Measurements from ENCODE around the gene TMEM205. TPM values are rescaled to one million over a fixed set of nuclear protein-coding genes. Genes with fewer than 3 reads are reported as not detected.

TMEM205 gene
- total and polyA plus RNA-seq, 2 experiments from 2014 or later: 123 to 293 TPM

GRCh38 chr19:11306337-11306736 lies 39.7 kb downstream of the TMEM205 start:
- Histone ChIP-seq H3F3A (replicated peaks; ENCODE audit: low read depth) (no peaks in the 10 kb centered on the region), H3K4me1 (ENCODE audit: insufficient read depth) (no peaks in the 10 kb centered on the region), H3K27me3 (ENCODE audit: insufficient read depth) (no peaks in the 10 kb centered on the region), H3K9me2 (ENCODE audit: insufficient read depth) (no peaks in the 10 kb centered on the region), H3K4me2 (no peak overlapping the region), H3K4me3 (no peak overlapping the region), H3K36me3 (ENCODE audit: insufficient read depth) (no peaks in the 10 kb centered on the region), H4K20me1 (replicated peaks; ENCODE audit: insufficient read depth) (no peaks in the 10 kb centered on the region), H3K27ac (ENCODE audit: low read depth) (no peak overlapping the region), H2AFZ (no peak overlapping the region), H3K79me2 (replicated peaks; ENCODE audit: insufficient read depth) (no peaks in the 10 kb centered on the region)
- Mint-ChIP-seq H3K4me3 (no peak overlapping the region), H3K27ac (no peak overlapping the region), H3K9me3 (peaks cover 2% of the 10 kb centered on the region; the same call in 2 of the 3 replicates), H3K4me1 (no peaks in the 10 kb centered on the region), H3K27me3 (ENCODE audit: insufficient read depth, low read depth, poor library complexity) (peaks cover 8% of the 10 kb centered on the region), H3K36me3 (ENCODE audit: low read depth) (no peaks in the 10 kb centered on the region)
- no peak for TF ChIP-seq ZNF331 (CRISPR knock-in tag; IDR thresholded peaks at IDR 0.05; ENCODE audit: low read depth)
- TF ChIP-seq ETS1 (IDR thresholded peaks at IDR 0.05): no peak
- TF ChIP-seq REST (IDR thresholded peaks at IDR 0.05; ENCODE audit: unreplicated experiment): no peak
- TF ChIP-seq JUNB (IDR thresholded peaks at IDR 0.05; ENCODE audit: unreplicated experiment): no peak
- TF ChIP-seq POLR2AphosphoS5 (IDR thresholded peaks at IDR 0.05; ENCODE audit: low read depth): no peak
- no peak for TF ChIP-seq CREB1 (CRISPR knock-in tag; IDR thresholded peaks at IDR 0.05; ENCODE audit: low read depth)
- no peak for TF ChIP-seq NANOG (IDR thresholded peaks at IDR 0.05; ENCODE audit: borderline replicate concordance)
- TF ChIP-seq EZH2 (IDR thresholded peaks at IDR 0.05; ENCODE audit: low read depth, unreplicated experiment): no peak
- TF ChIP-seq, protein P1, sequence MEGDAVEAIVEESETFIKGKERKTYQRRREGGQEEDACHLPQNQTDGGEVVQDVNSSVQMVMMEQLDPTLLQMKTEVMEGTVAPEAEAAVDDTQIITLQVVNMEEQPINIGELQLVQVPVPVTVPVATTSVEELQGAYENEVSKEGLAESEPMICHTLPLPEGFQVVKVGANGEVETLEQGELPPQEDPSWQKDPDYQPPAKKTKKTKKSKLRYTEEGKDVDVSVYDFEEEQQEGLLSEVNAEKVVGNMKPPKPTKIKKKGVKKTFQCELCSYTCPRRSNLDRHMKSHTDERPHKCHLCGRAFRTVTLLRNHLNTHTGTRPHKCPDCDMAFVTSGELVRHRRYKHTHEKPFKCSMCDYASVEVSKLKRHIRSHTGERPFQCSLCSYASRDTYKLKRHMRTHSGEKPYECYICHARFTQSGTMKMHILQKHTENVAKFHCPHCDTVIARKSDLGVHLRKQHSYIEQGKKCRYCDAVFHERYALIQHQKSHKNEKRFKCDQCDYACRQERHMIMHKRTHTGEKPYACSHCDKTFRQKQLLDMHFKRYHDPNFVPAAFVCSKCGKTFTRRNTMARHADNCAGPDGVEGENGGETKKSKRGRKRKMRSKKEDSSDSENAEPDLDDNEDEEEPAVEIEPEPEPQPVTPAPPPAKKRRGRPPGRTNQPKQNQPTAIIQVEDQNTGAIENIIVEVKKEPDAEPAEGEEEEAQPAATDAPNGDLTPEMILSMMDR (conservative IDR thresholded peaks at IDR 0.05; ENCODE audit: low read depth in 2 of 2): no peak
- TF ChIP-seq STAT1 (IDR thresholded peaks at IDR 0.05; ENCODE audit: unreplicated experiment): no peak
- no peak for TF ChIP-seq EZH2phosphoT487 (IDR thresholded peaks at IDR 0.05; ENCODE audit: unreplicated experiment)
- TF ChIP-seq ZNF114 (CRISPR knock-in tag; IDR thresholded peaks at IDR 0.05): no peak
- DNase-seq (ENCODE audit: low spot score): no peak
- ATAC-seq: no peak

Measured in GM23338 (cell line).